Fibroblast of lung (primary cell): ENCODE results near the gene CALM1. TPM values are rescaled to one million over a fixed set of nuclear protein-coding genes. Genes with fewer than 3 reads are reported as not detected.

ENCODE experiments used
- DNase-seq, 2 donors: peaks; one replicate each; pipeline versions ENCODE4 v3.0.0 to v3.0.0-alpha.2; 2010; ENCODE audit warnings: low read depth in 2 of 2
- H2AFZ ChIP-seq: 2 replicates; pipeline ENCODE4 v1.5.1; 2012; ENCODE audit warnings: low read length, control low read depth, inconsistent platforms
- H3K27ac ChIP-seq: 2 replicates; pipeline ENCODE4 v1.5.1; 2011; ENCODE audit warnings: low read length, control low read depth; ENCODE audit not compliant: insufficient read depth
- H3K27me3 ChIP-seq: 2 replicates; pipeline ENCODE4 v1.5.1; 2011; ENCODE audit warnings: mild to moderate bottlenecking, low read length; ENCODE audit not compliant: control insufficient read depth, insufficient read depth
- H3K36me3 ChIP-seq: 2 replicates; pipeline ENCODE4 v1.5.1; 2011; ENCODE audit warnings: low read length; ENCODE audit not compliant: control insufficient read depth, insufficient read depth
- H3K4me1 ChIP-seq: 2 replicates; pipeline ENCODE4 v1.5.1; 2011; ENCODE audit warnings: low read length; ENCODE audit not compliant: control insufficient read depth, insufficient read depth; ENCODE audit errors: extremely low read depth
- H3K4me2 ChIP-seq: 2 replicates; pipeline ENCODE4 v1.5.1; 2011; ENCODE audit warnings: low read length, control low read depth; ENCODE audit not compliant: insufficient read depth; ENCODE audit errors: extremely low read depth
- H3K4me3 ChIP-seq, 4 experiments: fragments of 200-600 bp in 1 of 4; sonication (generic) in 1 of 4; replicated peaks in 1 of 4; 2 replicates each; pipeline ENCODE4 v1.5.1; 2011 to 2016; ENCODE audit warnings: low read length in 4 of 4, low read depth in 3 of 4, mild to moderate bottlenecking in 3 of 4, control low read depth in 2 of 4, inconsistent platforms in 1 of 4, mixed read lengths in 1 of 4; ENCODE audit not compliant: insufficient read depth in 1 of 4; ENCODE audit errors: control extremely low read depth in 1 of 4
- H3K79me2 ChIP-seq: 2 replicates; pipeline ENCODE4 v1.5.1; 2012; ENCODE audit warnings: mild to moderate bottlenecking, low read length, inconsistent platforms; ENCODE audit not compliant: control insufficient read depth, insufficient read depth
- H3K9ac ChIP-seq: 2 replicates; pipeline ENCODE4 v1.5.1; 2011; ENCODE audit warnings: mild to moderate bottlenecking, low read length, control low read depth; ENCODE audit not compliant: insufficient read depth
- H3K9me3 ChIP-seq: 2 replicates; pipeline ENCODE4 v1.5.1; 2012; ENCODE audit warnings: low read depth, low read length; ENCODE audit not compliant: control insufficient read depth, insufficient read depth
- H4K20me1 ChIP-seq: 2 replicates; pipeline ENCODE4 v1.5.1; 2011; ENCODE audit warnings: low read length; ENCODE audit not compliant: control insufficient read depth, insufficient read depth; ENCODE audit errors: extremely low read depth
- CTCF ChIP-seq, 2 donors: IDR thresholded peaks in 1 of 2; conservative IDR thresholded peaks in 1 of 2; 1 replicate in 1 of 2; 2 replicates in 1 of 2; pipeline ENCODE4 v1.5.1; 2011 to 2012; ENCODE audit warnings: low read length in 2 of 2, control low read depth in 1 of 2, inconsistent platforms in 1 of 2, low read depth in 1 of 2, mild to moderate bottlenecking in 1 of 2
- EZH2 ChIP-seq: IDR thresholded peaks from 2 replicates; pipeline ENCODE4 v1.5.1; 2012; ENCODE audit warnings: low read length, control low read depth, mild to moderate bottlenecking; ENCODE audit errors: missing control alignments
- polyA plus RNA-seq, 2 donors: library from polyadenylated mRNA; depleted of rRNA in 1 of 2; stranded (reverse) in 1 of 2; unstranded in 1 of 2; fragments of >200 nt; gene quantifications; 2 replicates each; pipeline ENCODE4 v1.2.1, GENCODE V29; 2011 to 2012; ENCODE audit warnings: missing spikeins in 1 of 2
- total RNA-seq: library from RNA; depleted of rRNA; stranded (reverse); fragments of >200 nt; gene quantifications from 2 replicates; pipeline ENCODE4 v1.2.1, GENCODE V29; 2014

CALM1 gene
- total and polyA plus RNA-seq, 2 donors (not counting 1 experiment from before 2014, with no cell fraction given): 620 to 632 TPM

- Histone ChIP-seq H3K79me2 (no peaks in the 10 kb centered on the region), H3K36me3 (no peaks in the 10 kb centered on the region), H3K9ac (no peak overlapping the region), H3K9me3 (no peaks in the 10 kb centered on the region), H3K4me1 (no peaks in the 10 kb centered on the region), H3K4me3 (no peak overlapping the region), H4K20me1 (no peaks in the 10 kb centered on the region), H3K27ac (no peak overlapping the region), H3K27me3 (no peaks in the 10 kb centered on the region), H2AFZ (no peak overlapping the region), H3K4me2 (no peak overlapping the region)
- DNase-seq: no peak
- TF ChIP-seq EZH2: no peak
- no peak for TF ChIP-seq CTCF (conservative IDR thresholded peaks at IDR 0.05 in 1 of 2, IDR thresholded peaks at IDR 0.05 in 1 of 2; ENCODE audit: low read depth in 1 of 2, low read length in 2 of 2)
Observed at GRCh38 chr14:90445011-90445410, 48.2 kb downstream of the CALM1 start.

- Histone ChIP-seq H3K9ac (no peak overlapping the region), H3K27ac (no peak overlapping the region), H3K9me3 (no peaks in the 10 kb centered on the region), H3K4me1 (no peaks in the 10 kb centered on the region), H3K4me2 (no peak overlapping the region), H3K36me3 (no peaks in the 10 kb centered on the region), H3K79me2 (no peaks in the 10 kb centered on the region), H2AFZ (no peak overlapping the region), H4K20me1 (no peaks in the 10 kb centered on the region), H3K27me3 (no peaks in the 10 kb centered on the region), H3K4me3 (no peak overlapping the region)
- DNase-seq: no peak
- no peak for TF ChIP-seq CTCF (conservative IDR thresholded peaks at IDR 0.05 in 1 of 2, IDR thresholded peaks at IDR 0.05 in 1 of 2; ENCODE audit: low read depth in 1 of 2, low read length in 2 of 2)
- no peak for TF ChIP-seq EZH2
Observed at GRCh38 chr14:90446405-90446804, 49.6 kb downstream of the CALM1 start.

- no peak for TF ChIP-seq EZH2
- TF ChIP-seq CTCF (conservative IDR thresholded peaks at IDR 0.05 in 1 of 2, IDR thresholded peaks at IDR 0.05 in 1 of 2; ENCODE audit: low read depth in 1 of 2, low read length in 2 of 2): no peak
- Histone ChIP-seq H3K4me3 (no peak overlapping the region), H3K27me3 (no peaks in the 10 kb centered on the region), H3K27ac (no peak overlapping the region), H3K4me2 (no peak overlapping the region), H4K20me1 (no peaks in the 10 kb centered on the region), H3K9ac (no peak overlapping the region), H3K36me3 (no peaks in the 10 kb centered on the region), H3K79me2 (no peaks in the 10 kb centered on the region), H3K9me3 (no peaks in the 10 kb centered on the region), H3K4me1 (no peaks in the 10 kb centered on the region), H2AFZ (no peak overlapping the region)
- no peak for DNase-seq
Observed at GRCh38 chr14:90447720-90448497, 51.1 kb downstream of the CALM1 start.
